Measurements from ENCODE around the gene HIVEP3.

HIVEP3 gene

DNA sequence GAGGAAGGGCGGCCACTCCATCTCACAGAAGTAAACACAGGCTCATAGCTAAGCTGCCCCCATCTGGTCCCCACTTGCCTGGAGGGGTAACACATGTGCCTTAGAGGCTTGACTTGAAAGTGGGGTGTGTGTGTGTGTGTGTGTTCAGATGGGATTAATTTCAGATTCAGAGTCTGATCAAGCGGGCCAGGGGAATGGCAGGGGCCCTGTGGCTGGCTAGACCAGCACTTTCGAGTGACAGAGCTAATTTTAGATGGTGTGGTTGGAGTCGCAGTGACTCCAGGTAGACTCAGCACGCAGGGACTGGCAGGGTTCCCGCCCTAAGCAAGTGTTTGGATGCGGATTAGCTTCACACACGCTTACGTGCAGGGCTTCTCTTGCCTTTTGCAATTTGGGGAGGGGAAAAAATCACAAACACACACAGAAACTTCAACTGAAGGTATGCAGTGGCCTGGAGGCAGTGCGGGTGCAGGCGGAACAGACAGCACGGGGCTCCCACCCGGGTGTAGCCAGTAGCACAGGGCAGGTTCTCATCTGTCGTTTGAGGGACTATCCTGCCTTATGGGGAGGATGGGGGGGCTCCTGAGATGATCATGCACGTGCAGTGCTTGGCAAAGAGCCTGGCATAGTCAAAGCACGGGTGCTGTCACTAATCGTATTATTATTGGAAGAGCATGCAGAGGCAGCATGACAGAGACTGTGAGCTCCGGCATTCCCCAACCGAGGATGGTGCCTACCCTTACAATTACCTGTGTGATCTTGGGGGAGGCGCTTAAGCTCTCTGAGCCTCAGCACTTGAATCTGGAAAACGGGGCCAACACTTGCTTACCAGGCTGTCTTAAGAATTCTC, 435.5 kb downstream of the HIVEP3 start:
- no peak for TF ChIP-seq RAD21 (IDR thresholded peaks at IDR 0.05; ENCODE audit: low read depth)
- TF ChIP-seq, protein P1, sequence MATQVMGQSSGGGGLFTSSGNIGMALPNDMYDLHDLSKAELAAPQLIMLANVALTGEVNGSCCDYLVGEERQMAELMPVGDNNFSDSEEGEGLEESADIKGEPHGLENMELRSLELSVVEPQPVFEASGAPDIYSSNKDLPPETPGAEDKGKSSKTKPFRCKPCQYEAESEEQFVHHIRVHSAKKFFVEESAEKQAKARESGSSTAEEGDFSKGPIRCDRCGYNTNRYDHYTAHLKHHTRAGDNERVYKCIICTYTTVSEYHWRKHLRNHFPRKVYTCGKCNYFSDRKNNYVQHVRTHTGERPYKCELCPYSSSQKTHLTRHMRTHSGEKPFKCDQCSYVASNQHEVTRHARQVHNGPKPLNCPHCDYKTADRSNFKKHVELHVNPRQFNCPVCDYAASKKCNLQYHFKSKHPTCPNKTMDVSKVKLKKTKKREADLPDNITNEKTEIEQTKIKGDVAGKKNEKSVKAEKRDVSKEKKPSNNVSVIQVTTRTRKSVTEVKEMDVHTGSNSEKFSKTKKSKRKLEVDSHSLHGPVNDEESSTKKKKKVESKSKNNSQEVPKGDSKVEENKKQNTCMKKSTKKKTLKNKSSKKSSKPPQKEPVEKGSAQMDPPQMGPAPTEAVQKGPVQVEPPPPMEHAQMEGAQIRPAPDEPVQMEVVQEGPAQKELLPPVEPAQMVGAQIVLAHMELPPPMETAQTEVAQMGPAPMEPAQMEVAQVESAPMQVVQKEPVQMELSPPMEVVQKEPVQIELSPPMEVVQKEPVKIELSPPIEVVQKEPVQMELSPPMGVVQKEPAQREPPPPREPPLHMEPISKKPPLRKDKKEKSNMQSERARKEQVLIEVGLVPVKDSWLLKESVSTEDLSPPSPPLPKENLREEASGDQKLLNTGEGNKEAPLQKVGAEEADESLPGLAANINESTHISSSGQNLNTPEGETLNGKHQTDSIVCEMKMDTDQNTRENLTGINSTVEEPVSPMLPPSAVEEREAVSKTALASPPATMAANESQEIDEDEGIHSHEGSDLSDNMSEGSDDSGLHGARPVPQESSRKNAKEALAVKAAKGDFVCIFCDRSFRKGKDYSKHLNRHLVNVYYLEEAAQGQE (IDR thresholded peaks at IDR 0.05; ENCODE audit: low read depth) = no peak
- TF ChIP-seq, protein P2, sequence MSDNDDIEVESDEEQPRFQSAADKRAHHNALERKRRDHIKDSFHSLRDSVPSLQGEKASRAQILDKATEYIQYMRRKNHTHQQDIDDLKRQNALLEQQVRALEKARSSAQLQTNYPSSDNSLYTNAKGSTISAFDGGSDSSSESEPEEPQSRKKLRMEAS (IDR thresholded peaks at IDR 0.05) = no peak
- no peak for TF ChIP-seq TEAD4 (IDR thresholded peaks at IDR 0.05)
- TF ChIP-seq TCF12 (IDR thresholded peaks at IDR 0.05; ENCODE audit: low read depth) = no peak
- TF ChIP-seq EGR1 (IDR thresholded peaks at IDR 0.05) = no peak
- TF ChIP-seq, protein P3, sequence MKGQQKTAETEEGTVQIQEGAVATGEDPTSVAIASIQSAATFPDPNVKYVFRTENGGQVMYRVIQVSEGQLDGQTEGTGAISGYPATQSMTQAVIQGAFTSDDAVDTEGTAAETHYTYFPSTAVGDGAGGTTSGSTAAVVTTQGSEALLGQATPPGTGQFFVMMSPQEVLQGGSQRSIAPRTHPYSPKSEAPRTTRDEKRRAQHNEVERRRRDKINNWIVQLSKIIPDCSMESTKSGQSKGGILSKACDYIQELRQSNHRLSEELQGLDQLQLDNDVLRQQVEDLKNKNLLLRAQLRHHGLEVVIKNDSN (IDR thresholded peaks at IDR 0.05) = no peak
- no peak for TF ChIP-seq NFIC (IDR thresholded peaks at IDR 0.05)
- TF ChIP-seq CREB1 (IDR thresholded peaks at IDR 0.05; ENCODE audit: low read depth) = no peak
- TF ChIP-seq YY1 (IDR thresholded peaks at IDR 0.05; ENCODE audit: low read depth) = no peak
- no peak for TF ChIP-seq FOXM1 (IDR thresholded peaks at IDR 0.05; ENCODE audit: borderline replicate concordance, low read depth)
- no peak for TF ChIP-seq CEBPB (IDR thresholded peaks at IDR 0.05)
- no peak for TF ChIP-seq EP300 (IDR thresholded peaks at IDR 0.05; ENCODE audit: borderline replicate concordance)
- no peak for TF ChIP-seq ZBTB7A (IDR thresholded peaks at IDR 0.05; ENCODE audit: low read depth)
- no peak for TF ChIP-seq TAF1 (IDR thresholded peaks at IDR 0.05; ENCODE audit: low read depth)

DNA sequence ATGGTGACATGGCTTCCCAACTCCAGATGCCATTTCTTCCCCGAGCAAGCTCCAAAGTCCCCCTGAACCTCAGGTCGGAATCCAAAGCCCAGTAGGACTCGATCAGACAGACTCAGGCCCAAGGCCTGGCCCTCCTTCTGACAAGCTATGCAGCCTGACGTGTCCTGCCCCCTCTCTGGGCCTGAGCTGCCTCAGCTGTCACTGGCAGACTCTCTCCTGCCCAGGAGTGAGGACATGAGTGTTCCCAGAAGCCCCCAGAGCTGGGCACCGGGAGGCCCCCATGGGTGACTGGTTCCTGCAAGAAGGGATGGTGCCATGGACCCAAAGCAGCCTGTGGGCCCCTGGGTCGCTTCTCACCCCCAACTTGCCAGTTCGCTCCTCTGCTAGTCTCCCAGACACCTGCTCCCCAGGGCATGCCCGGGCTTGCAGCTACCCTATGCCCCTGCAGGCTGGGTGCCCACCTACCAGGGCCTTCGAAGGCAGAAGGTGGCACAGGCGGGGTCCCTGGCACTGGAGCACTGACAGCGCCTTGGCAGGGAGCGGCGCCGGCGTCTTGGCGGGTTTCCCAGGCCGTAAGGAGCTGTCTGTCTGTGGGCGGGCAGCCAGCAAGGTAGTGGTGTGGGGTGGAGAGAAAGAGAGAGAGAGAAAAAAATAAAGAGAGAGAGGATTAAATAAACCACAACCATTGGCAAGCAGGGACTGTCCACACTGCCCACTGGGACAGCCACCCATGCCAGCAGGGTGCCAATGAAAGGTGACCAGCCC, 436.5 kb downstream of the HIVEP3 start:
- TF ChIP-seq TEAD4 (IDR thresholded peaks at IDR 0.05) (peak; percentile 45; the same call in 1 of the 2 replicates), RAD21 (IDR thresholded peaks at IDR 0.05; ENCODE audit: low read depth) (no peak; the same call in 1 of the 2 replicates), TCF12 (IDR thresholded peaks at IDR 0.05; ENCODE audit: low read depth) (peak; percentile 73), EP300 (IDR thresholded peaks at IDR 0.05; ENCODE audit: borderline replicate concordance) (peak; percentile 69; the same call in 1 of the 2 replicates), EGR1 (IDR thresholded peaks at IDR 0.05) (0 out of 2 replicates have a peak, but pooled peaks have one; percentile 46), ZBTB7A (IDR thresholded peaks at IDR 0.05; ENCODE audit: low read depth) (no peak), CEBPB (IDR thresholded peaks at IDR 0.05) (no peak; the same call in 1 of the 2 replicates), FOXM1 (IDR thresholded peaks at IDR 0.05; ENCODE audit: borderline replicate concordance, low read depth) (no peak), NFIC (IDR thresholded peaks at IDR 0.05) (peak; percentile 98), CREB1 (IDR thresholded peaks at IDR 0.05; ENCODE audit: low read depth) (no peak), TAF1 (IDR thresholded peaks at IDR 0.05; ENCODE audit: low read depth) (no peak), YY1 (IDR thresholded peaks at IDR 0.05; ENCODE audit: low read depth) (no peak)
- TF ChIP-seq, protein P1 (IDR thresholded peaks at IDR 0.05; ENCODE audit: low read depth) = no peak
- TF ChIP-seq, protein P3 (IDR thresholded peaks at IDR 0.05) = no peak
- TF ChIP-seq, protein P2 (IDR thresholded peaks at IDR 0.05) = peak; percentile 47; the same call in 1 of the 2 replicates

DNA sequence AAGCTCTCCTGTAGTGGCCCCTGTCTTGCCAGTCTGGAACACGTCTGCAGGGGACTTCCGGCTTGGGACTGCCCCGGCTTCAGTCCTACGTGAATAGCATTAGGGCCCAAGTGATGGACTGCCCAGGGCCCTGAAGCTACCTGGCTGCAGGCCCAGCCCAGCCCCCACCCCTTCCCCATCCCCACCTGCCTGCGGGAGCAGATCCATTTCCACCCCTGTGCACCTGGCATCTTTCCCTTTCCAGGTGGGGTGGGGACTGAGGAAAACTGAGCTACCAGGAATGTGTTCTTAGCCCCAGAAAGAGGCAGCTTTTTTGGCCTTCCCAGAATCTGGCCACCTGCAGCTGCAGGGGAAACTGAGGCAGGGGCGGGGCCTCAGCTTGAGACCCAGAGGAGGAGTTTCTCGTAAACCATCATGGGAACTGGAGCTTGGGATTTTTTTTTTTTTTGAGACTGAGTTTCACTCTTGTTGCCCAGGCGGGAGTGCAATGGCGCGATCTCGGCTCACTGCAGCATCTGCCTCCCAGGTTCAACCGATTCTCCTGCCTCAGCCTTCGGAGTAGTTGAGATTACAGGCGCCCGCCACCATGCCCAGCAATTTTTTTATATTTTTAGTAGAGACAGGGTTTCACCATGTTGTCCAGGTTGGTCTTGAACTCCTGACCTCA, 437.5 kb downstream of the HIVEP3 start:
- TF ChIP-seq CREB1 (IDR thresholded peaks at IDR 0.05; ENCODE audit: low read depth) (no peak), EGR1 (IDR thresholded peaks at IDR 0.05) (no peak), RAD21 (IDR thresholded peaks at IDR 0.05; ENCODE audit: low read depth) (no peak), EP300 (IDR thresholded peaks at IDR 0.05; ENCODE audit: borderline replicate concordance) (no peak), ZBTB7A (IDR thresholded peaks at IDR 0.05; ENCODE audit: low read depth) (no peak), YY1 (IDR thresholded peaks at IDR 0.05; ENCODE audit: low read depth) (no peak), NFIC (IDR thresholded peaks at IDR 0.05) (no peak), FOXM1 (IDR thresholded peaks at IDR 0.05; ENCODE audit: borderline replicate concordance, low read depth) (no peak), TAF1 (IDR thresholded peaks at IDR 0.05; ENCODE audit: low read depth) (no peak), TEAD4 (IDR thresholded peaks at IDR 0.05) (no peak), CEBPB (IDR thresholded peaks at IDR 0.05) (no peak)
- TF ChIP-seq, protein P3 (IDR thresholded peaks at IDR 0.05) = no peak
- TF ChIP-seq, protein P2 (IDR thresholded peaks at IDR 0.05) = no peak
- TF ChIP-seq, protein P1 (IDR thresholded peaks at IDR 0.05; ENCODE audit: low read depth) = no peak
